Measurements from ENCODE around the gene CHAF1B. TPM values are rescaled to one million over a fixed set of nuclear protein-coding genes. Genes with fewer than 3 reads are reported as not detected.

CHAF1B gene
- total and polyA plus RNA-seq, 9 of the 15 experiments (the other 6 are each of a cell fraction or from before 2014, with no cell fraction given), result 7.5 to 36.8 (median 21.0) TPM

DNA sequence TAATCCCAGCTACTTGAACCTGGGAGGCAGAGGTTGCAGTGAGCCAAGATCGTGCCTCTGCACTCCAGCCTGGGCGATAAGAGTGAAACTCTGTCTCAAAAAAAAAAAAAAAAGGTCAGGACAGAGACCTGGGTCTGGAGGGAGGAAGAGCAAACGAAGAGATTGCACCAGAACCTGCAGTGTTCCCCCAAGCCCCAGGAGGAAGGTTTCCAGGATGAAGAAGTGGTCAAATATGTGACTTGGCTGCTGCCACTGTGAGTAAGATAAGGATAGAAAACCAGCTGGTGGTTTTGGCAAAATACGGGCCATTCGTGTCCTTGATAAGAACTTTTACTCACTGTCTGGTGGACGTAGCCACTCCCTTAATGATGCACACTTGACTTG is 52.5 kb downstream of the CHAF1B start:
- in situ Hi-C loops (cut with MboI) (no loop called here), intact Hi-C loops (cut with micrococcal nuclease) (no loop called here)
- ATAC-seq (peak; percentile 54; the same call in 2 of the 3 replicates), FAIRE-seq (no peak), DNase-seq (ENCODE audit: extremely low read depth in 1 of 4, low spot score in 3 of 4) (peak in 3 of 4 experiments; percentile 17 to 64 (median 43))
- H3K4me1 ChIP-seq (replicated peaks in 1 of 2; ENCODE audit: control insufficient read depth in 2 of 2, insufficient read depth in 2 of 2, low read length in 2 of 2), result peaks cover 0 to 10% of the 10 kb centered on the region in 2 experiments; a peak in 3 of 5 replicates
- H3K9me3 ChIP-seq (replicated peaks; ENCODE audit: control insufficient read depth, insufficient read depth, low read depth, low read length), result no peaks in the 10 kb centered on the region
- H3K27me3 ChIP-seq (ENCODE audit: control insufficient read depth in 2 of 2, insufficient read depth in 2 of 2, low read length in 2 of 2), result peaks cover 16 to 28% of the 10 kb centered on the region in 2 experiments; a peak in 4 of 5 replicates
- H3K36me3 ChIP-seq (ENCODE audit: control insufficient read depth, insufficient read depth, low read length), result no peaks in the 10 kb centered on the region
- 0% methylated on average over 6 of the region's 6 CpGs for WGBS (ENCODE audit: insufficient coverage, low coverage, missing lambda C conversion rate)
- no peak overlapping the region for H3K4me2 ChIP-seq (ENCODE audit: insufficient read depth, low read length)
- POLR2A ChIA-PET, result interaction anchor here (1.9 kb wide), 1 partner anchor 8 kb away, joined by 6 read pairs; no protein-coding TSS in a partner anchor
- no TSS peak for BruUV-seq (replicated peaks)
- no peaks in the 10 kb centered on the region for H3K79me2 ChIP-seq (ENCODE audit: control insufficient read depth, insufficient read depth, low read length)
- CTCF ChIA-PET (ENCODE audit: low intra/inter-chr PET ratio), result interaction anchor here (0.6 kb wide), 1 partner anchor 487 kb away, joined by 4 read pairs; no protein-coding TSS in a partner anchor
- H3K4me3 ChIP-seq, result no peak overlapping the region
- H2AFZ ChIP-seq (ENCODE audit: low read depth, low read length), result no peak overlapping the region
- H4K20me1 ChIP-seq (replicated peaks; ENCODE audit: control insufficient read depth, insufficient read depth, low read length), result 0 out of 2 replicates have a peak, but pooled peaks cover 2% of the 10 kb centered on the region
- no peak overlapping the region for H3K9ac ChIP-seq (ENCODE audit: insufficient read depth in 1 of 2, low read depth in 2 of 2, low read length in 2 of 2)
- H3K9me1 ChIP-seq (ENCODE audit: control insufficient read depth, insufficient read depth, low read length), result no peaks in the 10 kb centered on the region
- H3K27ac ChIP-seq (ENCODE audit: extremely low read depth, low read depth, low read length), result no peak overlapping the region
- TF ChIP-seq FOXJ3 (CRISPR knock-in tag; IDR thresholded peaks at IDR 0.05), result no peak
- TF ChIP-seq ZNF592 (IDR thresholded peaks at IDR 0.05), result no peak
- peak; percentile 86 for TF ChIP-seq LCOR (CRISPR knock-in tag; IDR thresholded peaks at IDR 0.05)
- no peak for TF ChIP-seq KHSRP (IDR thresholded peaks at IDR 0.05)
- no peak for TF ChIP-seq PML (IDR thresholded peaks at IDR 0.05; ENCODE audit: low read length)
- TF ChIP-seq ZNF785 (CRISPR knock-in tag; IDR thresholded peaks at IDR 0.05), result no peak
- TF ChIP-seq, protein P1, sequence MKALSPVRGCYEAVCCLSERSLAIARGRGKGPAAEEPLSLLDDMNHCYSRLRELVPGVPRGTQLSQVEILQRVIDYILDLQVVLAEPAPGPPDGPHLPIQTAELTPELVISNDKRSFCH (CRISPR knock-in tag; IDR thresholded peaks at IDR 0.05), result no peak
- TF ChIP-seq, protein P1 (tag; IDR thresholded peaks at IDR 0.05), result 0 out of 2 replicates have a peak, but pooled peaks have one; percentile 54
- TF ChIP-seq CHD2 (IDR thresholded peaks at IDR 0.05; ENCODE audit: low read depth, low read length), result no peak
- no peak for TF ChIP-seq HOXB6 (CRISPR knock-in tag; IDR thresholded peaks at IDR 0.05; ENCODE audit: borderline replicate concordance)
- TF ChIP-seq SMAD4 (CRISPR knock-in tag; conservative IDR thresholded peaks at IDR 0.05), result peak; percentile 70
- TF ChIP-seq POLR3A (IDR thresholded peaks at IDR 0.05; ENCODE audit: borderline replicate concordance, extremely low read depth, insufficient read depth, insufficient read length), result no peak
- no peak for TF ChIP-seq ZNF75A (CRISPR knock-in tag; IDR thresholded peaks at IDR 0.05)
- TF ChIP-seq, protein P2, sequence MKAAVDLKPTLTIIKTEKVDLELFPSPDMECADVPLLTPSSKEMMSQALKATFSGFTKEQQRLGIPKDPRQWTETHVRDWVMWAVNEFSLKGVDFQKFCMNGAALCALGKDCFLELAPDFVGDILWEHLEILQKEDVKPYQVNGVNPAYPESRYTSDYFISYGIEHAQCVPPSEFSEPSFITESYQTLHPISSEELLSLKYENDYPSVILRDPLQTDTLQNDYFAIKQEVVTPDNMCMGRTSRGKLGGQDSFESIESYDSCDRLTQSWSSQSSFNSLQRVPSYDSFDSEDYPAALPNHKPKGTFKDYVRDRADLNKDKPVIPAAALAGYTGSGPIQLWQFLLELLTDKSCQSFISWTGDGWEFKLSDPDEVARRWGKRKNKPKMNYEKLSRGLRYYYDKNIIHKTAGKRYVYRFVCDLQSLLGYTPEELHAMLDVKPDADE (conservative IDR thresholded peaks at IDR 0.05; ENCODE audit: control insufficient read depth, low read depth, low read length), result no peak
- no peak for TF ChIP-seq ZBED1 (IDR thresholded peaks at IDR 0.05)
- no peak for TF ChIP-seq MYBL2 (IDR thresholded peaks at IDR 0.05; ENCODE audit: low read depth)
- no peak for TF ChIP-seq MYBL2 (CRISPR knock-in tag; IDR thresholded peaks at IDR 0.05; ENCODE audit: borderline replicate concordance)
- no peak for TF ChIP-seq ZC3H4 (CRISPR knock-in tag; IDR thresholded peaks at IDR 0.05; ENCODE audit: borderline replicate concordance)
- no peak for TF ChIP-seq HMG20A (CRISPR knock-in tag; conservative IDR thresholded peaks at IDR 0.05)
- TF ChIP-seq ZNF561 (CRISPR knock-in tag; conservative IDR thresholded peaks at IDR 0.05), result no peak
